NCI-H2196 (cell line): ENCODE measurements around the gene ISCU.
"Not testable (repeated sequence)": the region's sequence is repeated elsewhere in the genome, so short reads cannot be mapped to it uniquely, and the experiment has no call there.

Source experiments
- DNase-seq: peaks from one replicate; lab custom pipeline; 2025; ENCODE audit not compliant: unreplicated experiment; lab: John Stamatoyannopoulos, UW

Gene ISCU

GRCh38 chr12:108586306-108586705 lies 23.9 kb downstream of the ISCU start:
- no peak for DNase-seq

GRCh38 chr12:108587826-108588225 lies 25.4 kb downstream of the ISCU start:
- DNase-seq, result no peak

- no peak for DNase-seq
These were observed 26.8 kb downstream of the ISCU start for GRCh38 chr12:108589028-108589839.

- DNase-seq, result no peak
These were observed 27.4 kb downstream of the ISCU start for GRCh38 chr12:108589840-108590229.

GRCh38 chr12:108590463-108590862 lies 28.1 kb downstream of the ISCU start:
- not testable (repeated sequence) for DNase-seq

- DNase-seq, result no peak
These were observed 29.0 kb downstream of the ISCU start for GRCh38 chr12:108591267-108591980.

GRCh38 chr12:108592033-108592909 lies 29.9 kb downstream of the ISCU start:
- no peak for DNase-seq

- DNase-seq, result no peak
These were observed 32.0 kb downstream of the ISCU start for GRCh38 chr12:108594323-108594903.

- no peak for DNase-seq
These were observed 32.7 kb downstream of the ISCU start for GRCh38 chr12:108594960-108595710.

- DNase-seq, result no peak
These were observed 33.6 kb downstream of the ISCU start for GRCh38 chr12:108595711-108596647.

GRCh38 chr12:108596854-108597558 lies 34.6 kb downstream of the ISCU start:
- no peak for DNase-seq

- DNase-seq, result no peak
These were observed 35.4 kb downstream of the ISCU start, which contains the start of gene TMEM119 for GRCh38 chr12:108597559-108598471. TMEM119 (minus strand) TSS chr12:108598084; CDS start chr12:108592383, 5,701 bp downstream.

- DNase-seq, result no peak
These were observed 36.3 kb downstream of the ISCU start for GRCh38 chr12:108598553-108599250.

GRCh38 chr12:108599541-108599940 lies 37.1 kb downstream of the ISCU start:
- DNase-seq, result no peak

GRCh38 chr12:108599948-108600701 lies 37.7 kb downstream of the ISCU start:
- no peak for DNase-seq

- no peak for DNase-seq
These were observed 38.3 kb downstream of the ISCU start for GRCh38 chr12:108600702-108601007.
